PC-3 (cell line): Measurements from ENCODE around the gene CLIC5.

ENCODE experiments used
- CTCF ChIP-seq: fragments of 300-600 bp; sonication (generic); conservative IDR thresholded peaks from 2 replicates; pipeline ENCODE4 v1.5.1; 2017; ENCODE audit warnings: antibody characterized with exemption, low read depth, mild to moderate bottlenecking, low read length
- EZH2 ChIP-seq: fragments of 300-600 bp; sonication (generic); IDR thresholded peaks from one replicate; pipeline ENCODE4 v1.6.1; 2017; ENCODE audit warnings: antibody characterized with exemption, mild to moderate bottlenecking, low read length; ENCODE audit not compliant: unreplicated experiment
- EZH2phosphoT487 ChIP-seq: fragments of 300-600 bp; sonication (generic); IDR thresholded peaks from 2 replicates; pipeline ENCODE4 v1.6.1; 2018; ENCODE audit warnings: mild to moderate bottlenecking, antibody characterized with exemption, low read length, borderline replicate concordance

GRCh38 chr6:45915780-45916468 lies 99.7 kb downstream of the CLIC5 start:
- TF ChIP-seq CTCF, result no peak
- no peak for TF ChIP-seq EZH2phosphoT487
- no peak for TF ChIP-seq EZH2
